HFF-Myc (cell line): ENCODE measurements around the gene DTL.

Experiments
- DNase-seq: peaks from one replicate; pipeline ENCODE4 v3.0.0-alpha.2; 2011; ENCODE audit warnings: low read depth; ENCODE audit errors: extremely low read depth
- H3K4me3 ChIP-seq: replicated peaks from 2 replicates; pipeline ENCODE4 v1.5.1; 2011; ENCODE audit warnings: low read depth, mild to moderate bottlenecking, control low read depth, low read length
- CTCF ChIP-seq: IDR thresholded peaks from 2 replicates; pipeline ENCODE4 v1.5.1; 2012; ENCODE audit warnings: mild to moderate bottlenecking, low read depth, low read length, control low read depth; ENCODE audit errors: missing control alignments

Gene DTL

GRCh38 chr1:212121779-212122178 lies 86.2 kb downstream of the DTL start:
- TF ChIP-seq CTCF: no peak
- no peak overlapping the region for H3K4me3 ChIP-seq
- no peak for DNase-seq

- H3K4me3 ChIP-seq: no peak overlapping the region
- DNase-seq: no peak
- no peak for TF ChIP-seq CTCF
These were observed 89.4 kb downstream of the DTL start for GRCh38 chr1:212124690-212125582.

GRCh38 chr1:212125654-212126053 lies 90.1 kb downstream of the DTL start:
- TF ChIP-seq CTCF: no peak
- H3K4me3 ChIP-seq: no peak overlapping the region
- no peak for DNase-seq

- no peak for TF ChIP-seq CTCF
- DNase-seq: no peak
These were observed 91.7 kb downstream of the DTL start for GRCh38 chr1:212127221-212127620.

GRCh38 chr1:212129781-212130180 lies 94.2 kb downstream of the DTL start:
- DNase-seq: no peak
- H3K4me3 ChIP-seq: no peak overlapping the region
- no peak for TF ChIP-seq CTCF

More at GRCh38 chr1:212127221-212127620, 91.7 kb downstream of the DTL start:
- no peak overlapping the region for H3K4me3 ChIP-seq

- TF ChIP-seq CTCF: no peak
- no peak overlapping the region for H3K4me3 ChIP-seq
- no peak for DNase-seq
These were observed 96.5 kb downstream of the DTL start for GRCh38 chr1:212132025-212132424.
